ENCODE measurements around the gene MEGF10.
A peak's percentile ranks its signal among the peaks of the same experiment; 100 is the strongest.

MEGF10 gene

DNA sequence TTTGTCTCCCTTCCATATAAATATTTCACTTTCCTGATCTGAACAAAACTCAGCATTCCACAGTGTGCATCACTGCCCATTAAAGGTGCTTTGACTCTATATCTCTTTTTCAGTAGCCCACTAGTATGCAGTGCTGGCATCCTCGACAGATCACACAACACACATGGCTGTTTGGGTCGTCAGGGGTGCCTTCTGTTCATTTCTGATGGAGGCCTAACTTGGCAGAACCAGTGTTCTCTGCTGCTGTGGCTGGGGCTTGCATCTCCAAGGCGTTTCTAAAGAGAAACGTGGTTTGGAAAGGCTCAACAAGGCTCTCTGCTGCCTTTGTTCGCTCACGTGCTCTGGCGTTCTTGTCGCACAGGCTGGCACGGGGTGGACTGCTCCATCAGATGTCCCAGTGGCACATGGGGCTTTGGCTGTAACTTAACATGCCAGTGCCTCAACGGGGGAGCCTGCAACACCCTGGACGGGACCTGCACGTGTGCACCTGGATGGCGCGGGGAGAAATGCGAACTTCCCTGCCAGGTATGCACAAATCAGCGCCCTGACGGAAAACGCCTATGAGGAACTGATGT lies 129.2 kb downstream of the MEGF10 start:
- H3K36me3 Mint-ChIP-seq (ENCODE audit: low read depth) = peaks cover 6% of the 10 kb centered on the region
- peaks cover 51% of the 10 kb centered on the region for H3K4me1 Mint-ChIP-seq
- no peaks in the 10 kb centered on the region for H3K27me3 Mint-ChIP-seq (ENCODE audit: low read depth)
- H3K27ac Mint-ChIP-seq = no peak overlapping the region
- H3K9me3 Mint-ChIP-seq = no peaks in the 10 kb centered on the region
- no peak overlapping the region for H3K4me3 Mint-ChIP-seq
- no peak for TF ChIP-seq CTCF (IDR thresholded peaks at IDR 0.05; ENCODE audit: unreplicated experiment in 3 of 3)

DNA sequence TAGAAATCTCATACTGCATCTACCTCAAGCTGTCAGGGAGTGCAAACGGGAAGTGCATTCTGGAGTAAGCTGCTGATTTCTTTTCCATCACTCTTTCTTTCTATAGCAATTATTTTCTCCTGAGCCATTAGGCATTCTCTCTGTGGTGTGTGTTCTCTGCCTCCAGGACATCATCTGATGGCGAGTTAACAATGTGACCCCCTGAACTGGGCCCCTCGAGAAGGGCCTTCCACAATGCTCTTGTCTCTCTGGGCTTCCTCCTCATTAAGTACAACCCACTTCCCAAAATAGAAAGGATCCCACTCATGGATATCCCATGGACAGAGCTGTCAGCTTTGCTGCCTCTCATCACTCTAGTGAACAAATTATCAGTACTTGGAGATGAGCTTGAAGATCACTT lies 130.2 kb downstream of the MEGF10 start:
- no peaks in the 10 kb centered on the region for H3K27me3 Mint-ChIP-seq (ENCODE audit: low read depth)
- peaks cover 6% of the 10 kb centered on the region for H3K36me3 Mint-ChIP-seq (ENCODE audit: low read depth)
- no peaks in the 10 kb centered on the region for H3K9me3 Mint-ChIP-seq
- H3K27ac Mint-ChIP-seq = peak overlapping the region in 1 of 3 experiments; percentile 26
- H3K4me1 Mint-ChIP-seq = peaks cover 54% of the 10 kb centered on the region
- H3K4me3 Mint-ChIP-seq = no peak overlapping the region
- no peak for TF ChIP-seq CTCF (IDR thresholded peaks at IDR 0.05; ENCODE audit: unreplicated experiment in 3 of 3)

DNA sequence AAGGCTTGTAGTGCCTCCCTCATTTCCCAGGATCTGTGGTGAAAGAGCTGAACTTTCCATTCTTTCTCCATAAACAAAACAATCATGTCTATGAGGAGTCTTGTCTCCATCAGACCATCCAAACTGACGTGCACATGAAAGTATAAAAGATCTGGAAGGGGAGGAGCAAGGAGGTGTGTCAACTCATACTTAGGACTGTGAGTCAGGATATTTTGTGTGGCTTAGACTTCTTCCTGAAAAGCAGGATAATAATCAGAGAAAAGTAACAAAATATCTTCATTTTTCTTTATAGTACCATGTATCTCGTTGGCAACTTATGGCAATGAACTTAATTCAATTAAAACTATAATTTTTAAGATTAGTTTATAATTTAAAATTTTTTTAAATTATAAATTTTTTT lies 130.9 kb downstream of the MEGF10 start:
- H3K36me3 Mint-ChIP-seq (ENCODE audit: low read depth) = peaks cover 6% of the 10 kb centered on the region
- H3K27ac Mint-ChIP-seq = no peak overlapping the region
- TF ChIP-seq CTCF (IDR thresholded peaks at IDR 0.05; ENCODE audit: unreplicated experiment in 3 of 3) = no peak
- no peak overlapping the region for H3K4me3 Mint-ChIP-seq
- H3K27me3 Mint-ChIP-seq (ENCODE audit: low read depth) = no peaks in the 10 kb centered on the region
- no peaks in the 10 kb centered on the region for H3K9me3 Mint-ChIP-seq
- H3K4me1 Mint-ChIP-seq = peaks cover 56% of the 10 kb centered on the region

GRCh38 chr5:127423173-127423798 lies 132.7 kb downstream of the MEGF10 start:
- H3K4me3 Mint-ChIP-seq = no peak overlapping the region
- peaks cover 57% of the 10 kb centered on the region for H3K4me1 Mint-ChIP-seq
- H3K27ac Mint-ChIP-seq = no peak overlapping the region
- peaks cover 6% of the 10 kb centered on the region for H3K36me3 Mint-ChIP-seq (ENCODE audit: low read depth)
- no peaks in the 10 kb centered on the region for H3K27me3 Mint-ChIP-seq (ENCODE audit: low read depth)
- no peaks in the 10 kb centered on the region for H3K9me3 Mint-ChIP-seq
- no peak for TF ChIP-seq CTCF (IDR thresholded peaks at IDR 0.05; ENCODE audit: unreplicated experiment in 3 of 3)

GRCh38 chr5:127425037-127425436 lies 134.4 kb downstream of the MEGF10 start:
- Mint-ChIP-seq H3K27ac (peak overlapping the region; percentile 8 to 43 (median 8)), H3K36me3 (ENCODE audit: low read depth) (peaks cover 6% of the 10 kb centered on the region), H3K4me3 (no peak overlapping the region), H3K9me3 (no peaks in the 10 kb centered on the region), H3K4me1 (peaks cover 43% of the 10 kb centered on the region), H3K27me3 (ENCODE audit: low read depth) (no peaks in the 10 kb centered on the region)
- TF ChIP-seq CTCF (IDR thresholded peaks at IDR 0.05; ENCODE audit: unreplicated experiment in 3 of 3) = no peak

- H3K4me1 Mint-ChIP-seq = peaks cover 39% of the 10 kb centered on the region
- H3K4me3 Mint-ChIP-seq = no peak overlapping the region
- peak overlapping the region in 1 of 3 experiments; percentile 34 for H3K27ac Mint-ChIP-seq
- H3K27me3 Mint-ChIP-seq (ENCODE audit: low read depth) = no peaks in the 10 kb centered on the region
- H3K9me3 Mint-ChIP-seq = no peaks in the 10 kb centered on the region
- peaks cover 6% of the 10 kb centered on the region for H3K36me3 Mint-ChIP-seq (ENCODE audit: low read depth)
- no peak for TF ChIP-seq CTCF (IDR thresholded peaks at IDR 0.05; ENCODE audit: unreplicated experiment in 3 of 3)
Observed at GRCh38 chr5:127425868-127426267, 135.3 kb downstream of the MEGF10 start.

Measured in nephron (organoid).